Endometrial microvascular endothelial cells (primary cell): ENCODE data around the gene ZNF714. TPM values are rescaled to one million over a fixed set of nuclear protein-coding genes. Genes with fewer than 3 reads are reported as not detected.

ENCODE experiments used
- in situ Hi-C: cut with HindIII; loops from 2 replicates; pipeline ENCODE4 v1.10.0; 2017; ENCODE audit warnings: low sequenced_read_pairs, low pct_unique_long_range_greater_than_20kb; ENCODE audit errors: inconsistent ontology term
- total RNA-seq: library from RNA; depleted of rRNA; stranded (reverse); fragments of >200 nt; gene quantifications from one replicate; pipeline ENCODE4 v1.2.3, GENCODE V29; 2015; ENCODE audit errors: inconsistent ontology term

Gene ZNF714
- total RNA-seq: 13.2 TPM

DNA sequence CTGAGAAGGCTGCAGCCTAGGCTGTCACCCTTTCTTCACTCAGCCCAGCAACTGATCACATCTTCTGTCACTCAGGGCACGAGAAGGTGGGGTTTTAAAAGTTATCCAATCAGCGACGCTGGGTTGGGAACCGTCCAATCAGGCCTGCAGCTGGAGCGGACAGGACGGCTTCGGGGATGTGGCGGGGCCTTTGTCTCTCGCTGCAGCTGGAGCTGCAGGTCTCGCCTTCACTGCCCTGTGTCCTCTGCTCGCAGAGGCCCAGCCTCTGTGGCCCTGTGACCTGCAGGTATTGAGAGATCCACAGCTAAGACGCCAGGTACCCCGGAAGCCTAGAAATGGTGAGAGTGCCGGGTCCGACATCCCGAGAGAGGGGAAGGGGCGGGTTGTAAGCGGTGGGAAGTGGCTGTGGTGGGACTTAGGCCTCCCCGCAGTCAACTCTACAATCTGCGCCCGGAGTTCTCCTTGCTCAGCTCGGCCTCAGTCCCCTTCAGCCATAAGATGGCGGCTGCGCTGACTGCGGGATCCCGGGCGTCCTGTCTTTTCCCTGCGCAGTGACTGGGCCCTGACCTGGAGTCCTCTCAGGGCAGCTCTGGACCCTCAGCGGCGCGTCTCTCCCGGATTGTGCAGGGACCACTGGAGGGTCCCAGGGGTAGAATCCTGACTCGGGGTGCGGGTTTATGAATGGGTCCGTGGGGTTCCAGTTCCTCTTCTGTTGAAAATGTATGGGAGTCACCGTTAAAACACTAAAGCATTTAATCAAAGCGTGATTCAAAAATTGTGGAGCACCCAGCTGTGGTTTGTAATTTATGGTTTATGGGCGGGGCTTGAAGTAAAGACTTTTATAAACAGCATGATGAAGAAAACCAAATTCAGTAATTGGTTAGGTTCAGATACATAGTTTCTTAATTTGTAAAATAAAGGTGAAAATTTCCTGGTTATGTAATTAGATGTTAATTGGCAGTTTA is at the start of gene ZNF714:
Gene ZNF714, plus strand, starts transcription at position 193 of the 965 bp plus-strand sequence. CDS start 16,066 bp downstream, outside the sequence.
- in situ Hi-C loops: no loop called here

- in situ Hi-C loops: no loop called here
Measured at GRCh38 chr19:21045028-21045427, 37.0 kb upstream of the ZNF714 start.

- in situ Hi-C loops: no loop called here
Measured at GRCh38 chr19:21046489-21046888, 35.5 kb upstream of the ZNF714 start.

DNA sequence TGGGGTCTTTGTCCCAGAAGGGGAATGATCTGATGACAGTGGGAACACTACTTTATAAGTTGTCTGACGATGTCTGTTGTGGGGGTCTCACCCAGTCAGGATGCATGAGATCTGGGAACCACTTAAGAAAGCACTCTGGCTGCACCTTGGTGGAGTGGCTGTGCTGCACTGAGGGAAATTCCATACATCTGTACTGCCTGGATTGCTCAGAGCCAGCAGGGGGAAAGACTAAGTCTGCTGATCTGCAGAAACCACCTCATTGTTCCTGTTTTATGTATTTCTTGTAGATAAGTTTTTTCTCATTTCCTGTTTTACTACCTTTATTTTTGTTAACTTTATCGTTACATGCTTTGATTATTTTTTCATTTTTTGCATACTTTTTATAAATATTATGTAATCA is 34.3 kb upstream of the ZNF714 start:
- in situ Hi-C loops: no loop called here

- in situ Hi-C loops: no loop called here
Measured at GRCh38 chr19:21052902-21053301, 29.1 kb upstream of the ZNF714 start.

DNA sequence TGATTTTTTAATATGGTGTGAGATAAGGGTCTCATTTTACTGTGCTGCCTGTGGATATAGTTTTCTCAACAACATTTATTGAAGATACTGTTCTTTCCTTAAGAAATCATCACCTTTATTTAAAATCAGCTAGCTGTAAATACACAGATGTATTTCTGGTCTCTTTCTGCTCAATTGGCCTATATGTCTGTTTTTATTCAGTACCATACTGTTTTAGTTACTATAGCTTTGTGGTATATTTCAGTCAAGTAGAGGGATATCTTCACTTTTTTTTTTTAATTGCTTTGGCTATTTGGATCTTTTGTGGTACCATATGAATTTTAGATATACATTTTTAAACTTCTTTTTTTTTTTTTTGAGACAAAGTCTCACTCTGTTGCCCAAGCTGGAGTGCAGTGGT is 16.7 kb upstream of the ZNF714 start:
- in situ Hi-C loops: no loop called here

- in situ Hi-C loops: no loop called here
Measured at GRCh38 chr19:21084343-21084742, 2.3 kb downstream of the ZNF714 start.

DNA sequence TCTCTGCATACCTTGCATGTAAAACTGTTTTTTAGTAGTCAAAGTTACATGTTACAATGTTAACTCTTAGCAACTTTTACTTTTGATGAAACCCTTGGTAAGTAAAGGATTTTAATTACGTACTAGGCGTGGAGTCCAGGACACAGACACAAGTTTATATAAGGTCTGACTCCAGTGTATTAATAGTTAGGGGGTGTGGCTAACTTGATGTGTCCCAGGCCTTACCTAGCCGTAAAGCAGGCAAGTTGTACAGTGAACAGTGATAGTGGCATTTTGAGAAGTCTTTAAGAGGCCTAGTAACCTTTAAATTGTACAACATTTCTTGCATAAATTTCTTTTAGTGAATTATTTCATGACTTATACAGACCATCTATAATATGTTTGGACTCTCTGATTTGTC is 5.9 kb downstream of the ZNF714 start:
- in situ Hi-C loops: no loop called here

- in situ Hi-C loops: no loop called here
Measured at GRCh38 chr19:21092109-21092508, 10.1 kb downstream of the ZNF714 start.

DNA sequence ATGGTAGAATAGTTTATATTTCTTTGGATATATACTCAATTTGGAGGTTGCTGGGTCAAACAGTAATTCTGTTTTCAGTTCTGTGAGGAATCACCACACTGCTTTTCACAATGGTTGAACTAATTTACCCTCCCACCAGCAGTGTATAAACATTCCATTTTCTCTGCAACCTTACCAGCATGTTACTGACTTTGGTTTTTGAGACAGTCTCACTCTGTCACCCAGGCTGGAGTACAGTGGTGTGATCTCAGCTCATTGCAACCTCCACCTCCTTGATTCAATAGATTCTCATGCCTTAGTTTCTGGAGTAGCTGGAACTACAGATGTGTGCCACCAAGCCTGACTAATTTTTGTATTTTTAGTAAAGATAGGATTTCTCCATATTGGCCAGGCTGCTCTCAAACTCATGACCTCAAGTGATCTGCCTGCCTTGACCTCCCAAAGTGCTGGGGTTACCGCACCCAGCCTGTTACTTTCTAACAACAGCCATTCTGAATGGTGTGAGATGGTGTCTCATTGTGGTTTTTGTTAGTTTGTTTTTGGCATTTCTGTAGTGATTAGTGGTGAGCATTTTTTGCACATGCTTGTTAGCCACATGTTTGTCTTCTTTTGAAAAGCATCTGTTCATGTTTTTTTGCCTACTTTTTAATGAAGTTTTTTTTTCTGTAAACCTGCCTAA is 12.5 kb downstream of the ZNF714 start:
- in situ Hi-C loops: no loop called here

DNA sequence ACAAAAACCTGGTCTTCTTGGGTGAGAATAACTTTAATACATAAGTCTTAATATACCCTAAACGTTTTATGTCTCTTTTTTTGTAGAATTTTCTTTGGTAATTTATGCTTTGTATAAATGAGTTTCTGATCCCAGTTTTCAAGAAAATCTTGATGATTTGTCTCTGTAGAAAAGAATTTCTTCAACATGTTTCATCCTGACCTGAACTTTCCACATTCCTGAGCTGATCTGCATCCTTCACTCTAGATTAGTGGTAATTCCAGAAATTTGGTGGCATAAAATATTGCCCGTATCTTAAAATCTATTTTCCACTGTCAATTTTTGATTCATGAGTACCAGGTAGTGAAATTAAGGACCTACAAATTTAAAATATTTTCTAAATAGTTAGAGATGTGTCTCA is 16.3 kb downstream of the ZNF714 start:
- in situ Hi-C loops: no loop called here

GRCh38 chr19:21101521-21102242 is 19.7 kb downstream of the ZNF714 start:
- in situ Hi-C loops: no loop called here

- in situ Hi-C loops: no loop called here
Measured at GRCh38 chr19:21109116-21109515, 27.1 kb downstream of the ZNF714 start.

DNA sequence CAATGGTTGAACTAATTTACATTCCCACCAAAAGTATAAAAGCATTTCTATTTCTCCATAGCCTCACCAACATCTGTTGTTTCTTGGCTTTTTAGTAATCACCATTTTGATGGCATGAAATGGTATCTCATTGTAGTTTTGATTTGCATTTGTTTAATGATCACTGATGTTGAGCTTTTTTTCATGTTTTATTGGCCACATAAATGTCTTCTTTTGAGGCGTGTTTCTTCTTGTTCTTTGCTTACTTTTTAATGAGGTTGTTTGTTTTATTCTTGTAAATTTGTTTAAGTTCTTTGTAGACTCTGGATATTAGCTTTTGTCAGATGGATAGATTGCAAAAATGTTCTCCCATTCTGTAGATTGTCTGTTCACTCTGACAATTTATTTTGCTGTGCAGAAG is 28.2 kb downstream of the ZNF714 start:
- in situ Hi-C loops: no loop called here

- in situ Hi-C loops: no loop called here
Measured at GRCh38 chr19:21115430-21115829, 33.4 kb downstream of the ZNF714 start.

- in situ Hi-C loops: no loop called here
Measured at GRCh38 chr19:21117041-21117907, 35.3 kb downstream of the ZNF714 start.

DNA sequence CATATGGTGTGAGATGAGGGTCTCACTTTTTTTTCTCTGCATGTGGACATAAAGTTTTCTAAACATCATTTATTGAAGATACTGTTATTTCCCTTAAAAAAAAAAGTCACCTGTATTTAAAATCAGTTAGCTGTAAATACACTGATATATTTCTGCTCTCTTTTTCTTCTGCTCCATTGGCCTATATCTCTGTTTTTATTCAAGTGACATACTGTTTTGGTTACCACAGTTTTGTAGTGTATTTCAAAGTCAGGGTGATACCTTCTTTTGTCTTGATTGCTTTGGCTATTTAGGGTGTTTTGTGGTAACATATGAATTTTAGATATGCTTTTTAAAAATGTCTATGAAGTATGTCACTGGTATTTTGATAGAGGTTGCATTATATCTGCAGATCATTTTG is 44.1 kb downstream of the ZNF714 start:
- in situ Hi-C loops: no loop called here

DNA sequence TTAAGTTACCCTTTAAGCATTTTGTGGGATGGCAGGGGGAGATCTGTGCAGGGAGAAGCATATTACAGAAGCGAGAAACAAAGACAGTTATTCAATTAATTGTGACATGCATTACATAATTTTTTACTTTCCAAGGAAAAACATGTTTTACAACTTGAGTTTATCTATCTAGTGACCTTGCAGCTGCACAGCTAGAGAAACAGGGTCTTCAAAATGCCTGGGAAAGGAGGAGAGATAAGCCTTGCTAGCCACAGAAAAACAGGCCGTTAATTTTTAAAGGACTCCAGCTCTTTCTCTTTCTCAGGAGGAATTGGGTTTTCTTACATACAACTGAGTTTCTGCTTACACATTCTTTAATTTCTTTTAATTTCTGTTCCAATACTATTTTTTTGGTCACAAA is 45.0 kb downstream of the ZNF714 start:
- in situ Hi-C loops: no loop called here

- in situ Hi-C loops: no loop called here
Measured at GRCh38 chr19:21127898-21128297, 45.9 kb downstream of the ZNF714 start.
